Panc1 (cell line): ENCODE results near the gene SMC3.

Experiments
- POLR2AphosphoS5 ChIP-seq: IDR thresholded peaks from 2 replicates; pipeline ENCODE4 v1.6.1; 2012; ENCODE audit warnings: mild to moderate bottlenecking, low read depth, low read length, moderate library complexity
- SIN3A ChIP-seq: IDR thresholded peaks from 2 replicates; pipeline ENCODE4 v1.6.1; 2012; ENCODE audit warnings: low read depth, mild to moderate bottlenecking, low read length, moderate library complexity, borderline replicate concordance; ENCODE audit not compliant: insufficient read depth
- TCF7L2 ChIP-seq: IDR thresholded peaks from 2 replicates; pipeline ENCODE4 v1.6.1; 2011; ENCODE audit warnings: mild to moderate bottlenecking, low read depth, low read length, inconsistent platforms
- TF ChIP-seq, protein P1 (sequence below): fragments of 450-650 bp; IDR thresholded peaks from 2 replicates; pipeline ENCODE4 v1.5.1; 2017; ENCODE audit warnings: mild to moderate bottlenecking
- TF ChIP-seq, protein P2 (sequence below), 2 experiments: IDR thresholded peaks; 2 replicates each; pipeline ENCODE4 v1.6.1; 2011 to 2012; ENCODE audit warnings: low read depth in 2 of 2, control low read depth in 1 of 2, low read length in 1 of 2, mild to moderate bottlenecking in 1 of 2, moderate library complexity in 1 of 2; ENCODE audit not compliant: insufficient read depth in 1 of 2

DNA sequence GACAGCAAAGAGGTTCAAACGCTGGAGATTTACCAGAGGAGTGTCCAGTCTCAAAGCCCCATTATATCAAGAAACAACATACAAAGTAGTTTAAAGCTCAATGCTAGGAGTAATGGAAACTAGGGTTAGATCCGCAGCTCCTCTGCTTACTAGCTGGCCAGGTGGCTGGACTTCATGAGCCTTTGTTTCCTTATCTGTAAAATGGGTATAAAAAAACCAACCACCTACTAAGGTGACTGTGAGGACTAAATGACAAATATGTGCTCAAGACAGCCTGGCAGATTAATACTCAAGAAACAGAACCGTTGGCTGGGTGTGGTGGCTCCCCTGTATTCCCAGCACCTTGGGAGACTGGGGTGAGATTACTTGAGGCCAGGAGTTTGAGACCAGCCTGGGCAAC, 70.8 kb downstream of the SMC3 start:
- TF ChIP-seq, protein P1, sequence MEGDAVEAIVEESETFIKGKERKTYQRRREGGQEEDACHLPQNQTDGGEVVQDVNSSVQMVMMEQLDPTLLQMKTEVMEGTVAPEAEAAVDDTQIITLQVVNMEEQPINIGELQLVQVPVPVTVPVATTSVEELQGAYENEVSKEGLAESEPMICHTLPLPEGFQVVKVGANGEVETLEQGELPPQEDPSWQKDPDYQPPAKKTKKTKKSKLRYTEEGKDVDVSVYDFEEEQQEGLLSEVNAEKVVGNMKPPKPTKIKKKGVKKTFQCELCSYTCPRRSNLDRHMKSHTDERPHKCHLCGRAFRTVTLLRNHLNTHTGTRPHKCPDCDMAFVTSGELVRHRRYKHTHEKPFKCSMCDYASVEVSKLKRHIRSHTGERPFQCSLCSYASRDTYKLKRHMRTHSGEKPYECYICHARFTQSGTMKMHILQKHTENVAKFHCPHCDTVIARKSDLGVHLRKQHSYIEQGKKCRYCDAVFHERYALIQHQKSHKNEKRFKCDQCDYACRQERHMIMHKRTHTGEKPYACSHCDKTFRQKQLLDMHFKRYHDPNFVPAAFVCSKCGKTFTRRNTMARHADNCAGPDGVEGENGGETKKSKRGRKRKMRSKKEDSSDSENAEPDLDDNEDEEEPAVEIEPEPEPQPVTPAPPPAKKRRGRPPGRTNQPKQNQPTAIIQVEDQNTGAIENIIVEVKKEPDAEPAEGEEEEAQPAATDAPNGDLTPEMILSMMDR = no peak
- TF ChIP-seq TCF7L2 (no peak), POLR2AphosphoS5 (no peak), SIN3A (no peak)
- TF ChIP-seq, protein P2, sequence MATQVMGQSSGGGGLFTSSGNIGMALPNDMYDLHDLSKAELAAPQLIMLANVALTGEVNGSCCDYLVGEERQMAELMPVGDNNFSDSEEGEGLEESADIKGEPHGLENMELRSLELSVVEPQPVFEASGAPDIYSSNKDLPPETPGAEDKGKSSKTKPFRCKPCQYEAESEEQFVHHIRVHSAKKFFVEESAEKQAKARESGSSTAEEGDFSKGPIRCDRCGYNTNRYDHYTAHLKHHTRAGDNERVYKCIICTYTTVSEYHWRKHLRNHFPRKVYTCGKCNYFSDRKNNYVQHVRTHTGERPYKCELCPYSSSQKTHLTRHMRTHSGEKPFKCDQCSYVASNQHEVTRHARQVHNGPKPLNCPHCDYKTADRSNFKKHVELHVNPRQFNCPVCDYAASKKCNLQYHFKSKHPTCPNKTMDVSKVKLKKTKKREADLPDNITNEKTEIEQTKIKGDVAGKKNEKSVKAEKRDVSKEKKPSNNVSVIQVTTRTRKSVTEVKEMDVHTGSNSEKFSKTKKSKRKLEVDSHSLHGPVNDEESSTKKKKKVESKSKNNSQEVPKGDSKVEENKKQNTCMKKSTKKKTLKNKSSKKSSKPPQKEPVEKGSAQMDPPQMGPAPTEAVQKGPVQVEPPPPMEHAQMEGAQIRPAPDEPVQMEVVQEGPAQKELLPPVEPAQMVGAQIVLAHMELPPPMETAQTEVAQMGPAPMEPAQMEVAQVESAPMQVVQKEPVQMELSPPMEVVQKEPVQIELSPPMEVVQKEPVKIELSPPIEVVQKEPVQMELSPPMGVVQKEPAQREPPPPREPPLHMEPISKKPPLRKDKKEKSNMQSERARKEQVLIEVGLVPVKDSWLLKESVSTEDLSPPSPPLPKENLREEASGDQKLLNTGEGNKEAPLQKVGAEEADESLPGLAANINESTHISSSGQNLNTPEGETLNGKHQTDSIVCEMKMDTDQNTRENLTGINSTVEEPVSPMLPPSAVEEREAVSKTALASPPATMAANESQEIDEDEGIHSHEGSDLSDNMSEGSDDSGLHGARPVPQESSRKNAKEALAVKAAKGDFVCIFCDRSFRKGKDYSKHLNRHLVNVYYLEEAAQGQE (IDR thresholded peaks at IDR 0.05; ENCODE audit: insufficient read depth in 1 of 2, low read depth in 2 of 2, low read length in 1 of 2) = no peak
